Skeletal muscle cell (primary cell): ENCODE measurements around the gene DELE1.

Experiments used
- DNase-seq: peaks from one replicate; pipeline ENCODE4 v3.0.0-alpha.2; 2010; ENCODE audit warnings: low read depth
- H3K4me3 ChIP-seq: 2 replicates; pipeline ENCODE4 v1.5.1; 2011; ENCODE audit warnings: low read depth, mild to moderate bottlenecking, control low read depth, low read length, moderate library complexity

DELE1 gene

DNA sequence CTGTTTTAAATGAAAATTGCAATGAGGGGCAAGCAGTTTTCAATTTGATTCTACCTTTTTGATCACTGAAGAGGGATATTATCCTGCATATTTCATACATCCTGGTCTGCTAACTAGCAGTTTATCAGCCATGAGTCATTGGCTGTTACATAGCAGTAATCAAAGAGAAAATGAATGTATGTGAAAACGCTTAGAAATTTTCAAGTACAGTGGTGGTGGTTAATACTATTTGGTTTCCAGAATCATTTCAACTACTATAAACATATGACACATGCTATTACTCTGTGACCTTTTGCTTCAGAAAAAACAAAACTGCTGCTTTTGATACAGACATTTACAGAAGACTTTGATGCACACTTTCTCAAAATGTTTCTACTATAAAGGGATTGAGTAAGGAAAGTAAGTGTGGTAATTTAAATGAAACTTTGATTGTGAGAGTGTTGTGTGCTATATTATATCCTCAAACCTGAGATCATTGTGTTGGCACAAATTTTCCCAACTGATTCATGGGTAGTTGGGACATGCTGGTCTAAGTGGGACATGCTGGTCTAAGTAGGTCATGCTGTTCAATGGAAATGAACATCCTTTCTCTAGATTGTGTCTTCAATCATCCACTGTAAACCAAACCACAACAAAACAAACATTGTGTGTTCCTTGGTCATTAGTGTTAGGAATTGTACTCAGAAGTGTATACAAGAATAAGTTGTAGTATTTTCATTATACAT is 50.4 kb downstream of the DELE1 start:
- no peak for DNase-seq
- H3K4me3 ChIP-seq, result no peak overlapping the region

DNA sequence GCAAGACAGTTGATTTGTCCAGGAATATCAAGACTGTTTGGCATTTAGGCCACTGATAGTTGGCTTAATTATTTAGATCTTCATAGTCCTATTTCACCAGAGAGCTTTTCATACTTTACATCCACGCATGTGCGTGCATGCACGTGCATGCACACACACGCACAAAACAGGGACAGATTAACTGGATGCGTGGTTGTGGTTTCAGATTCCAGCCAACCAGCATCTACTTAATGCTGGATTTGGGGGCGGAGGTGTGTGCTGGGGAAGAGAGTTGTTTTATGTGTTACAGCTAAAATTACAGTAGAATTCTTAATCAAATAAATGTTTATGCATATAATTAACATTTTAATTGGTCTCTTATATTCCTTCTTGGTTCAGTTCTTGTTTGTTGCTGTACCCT is 52.5 kb downstream of the DELE1 start:
- H3K4me3 ChIP-seq, result no peak overlapping the region
- no peak for DNase-seq

DNA sequence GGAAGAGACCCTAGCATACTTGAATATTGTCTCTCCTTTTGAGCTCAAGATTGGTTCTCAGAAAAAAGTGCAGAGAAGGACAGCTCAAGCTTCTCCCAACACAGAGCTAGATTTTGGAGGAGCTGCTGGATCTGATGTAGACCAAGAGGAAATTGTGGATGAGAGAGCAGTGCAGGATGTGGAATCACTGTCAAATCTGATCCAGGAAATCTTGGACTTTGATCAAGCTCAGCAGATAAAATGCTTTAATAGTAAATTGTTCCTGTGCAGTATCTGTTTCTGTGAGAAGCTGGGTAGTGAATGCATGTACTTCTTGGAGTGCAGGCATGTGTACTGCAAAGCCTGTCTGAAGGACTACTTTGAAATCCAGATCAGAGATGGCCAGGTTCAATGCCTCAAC is 54.7 kb downstream of the DELE1 start:
- DNase-seq, result no peak
- no peak overlapping the region for H3K4me3 ChIP-seq

DNA sequence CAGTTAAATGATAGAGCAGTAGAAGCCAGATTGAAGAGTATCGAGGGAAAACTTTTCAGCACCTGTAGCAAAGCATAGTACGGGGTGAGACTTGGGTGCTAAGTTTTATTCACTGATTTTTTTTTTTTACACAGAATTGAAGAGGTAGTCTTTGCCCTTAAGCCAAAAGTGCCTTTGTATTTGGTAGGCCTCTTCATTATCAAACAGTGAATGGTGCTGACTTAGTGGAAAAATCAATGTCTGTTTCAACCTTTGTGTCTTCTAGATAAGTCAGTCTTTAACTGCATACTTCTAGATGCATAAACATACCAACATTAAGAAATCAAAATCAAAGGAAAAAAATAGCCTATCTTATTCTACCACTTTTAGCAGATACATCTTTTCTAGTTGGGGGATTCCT is 59.0 kb downstream of the DELE1 start:
- DNase-seq, result no peak
- no peak overlapping the region for H3K4me3 ChIP-seq

DNA sequence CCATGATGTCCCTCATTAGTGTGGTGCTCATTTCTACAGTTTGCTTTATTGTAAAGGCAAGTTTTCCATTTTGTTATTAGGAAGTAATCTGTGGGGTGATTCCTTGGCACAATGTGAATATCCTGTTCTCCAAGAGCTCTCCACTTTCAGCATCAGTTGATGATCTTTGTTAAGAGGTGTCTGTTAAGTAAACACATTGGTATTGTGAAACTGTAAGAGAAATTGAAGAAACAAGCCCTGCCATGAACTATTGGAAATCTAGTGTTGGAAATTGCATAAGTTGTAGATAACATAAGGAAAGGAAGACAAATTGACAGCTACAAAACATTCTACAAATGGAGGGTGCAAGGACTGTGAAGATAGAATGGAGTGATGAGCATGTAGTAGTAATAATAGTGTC is 62.4 kb downstream of the DELE1 start:
- no peak for DNase-seq
- H3K4me3 ChIP-seq, result no peak overlapping the region

DNA sequence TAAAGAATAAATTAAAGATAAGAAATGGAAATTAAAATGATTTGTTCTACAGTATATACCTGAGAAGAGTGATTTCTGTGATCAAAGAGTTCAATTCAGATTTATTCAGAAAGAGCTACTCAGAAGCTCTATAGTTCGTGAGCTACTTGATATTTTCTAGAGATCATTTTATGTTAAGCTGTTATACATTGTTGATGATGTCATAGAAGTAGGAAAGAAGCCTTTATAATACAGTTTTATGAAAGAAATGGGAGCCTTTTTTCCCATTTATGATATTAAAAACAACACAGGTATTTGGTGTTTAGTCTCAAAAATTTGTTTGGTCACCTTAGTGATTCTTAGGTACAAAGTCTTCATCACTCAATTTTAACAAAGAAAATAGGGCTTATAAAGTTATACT is 66.0 kb downstream of the DELE1 start:
- no peak overlapping the region for H3K4me3 ChIP-seq
- no peak for DNase-seq
